Stimulated activated naive CD4-positive, alpha-beta T cell treated with Interleukin-2 at 50 U/mL for 16 hours (primary cell): Measurements from ENCODE around the gene KCTD21.

Experiments
- DNase-seq: peaks from one replicate; lab custom pipeline; 2025; lab: John Stamatoyannopoulos, UW

Gene KCTD21

GRCh38 chr11:78201096-78201818, 12.8 kb upstream of the KCTD21 start:
- DNase-seq = no peak

GRCh38 chr11:78200553-78200952, 12.1 kb upstream of the KCTD21 start:
- no peak for DNase-seq

- no peak for DNase-seq
Observed at GRCh38 chr11:78200061-78200460, 11.6 kb upstream of the KCTD21 start.

GRCh38 chr11:78199653-78200015, 11.2 kb upstream of the KCTD21 start:
- no peak for DNase-seq

GRCh38 chr11:78199015-78199652, 10.7 kb upstream of the KCTD21 start:
- no peak for DNase-seq

- DNase-seq = no peak
Observed at GRCh38 chr11:78197816-78198215, 9.4 kb upstream of the KCTD21 start.

GRCh38 chr11:78196661-78197091, 8.2 kb upstream of the KCTD21 start:
- no peak for DNase-seq

GRCh38 chr11:78195917-78196560, 7.6 kb upstream of the KCTD21 start:
- DNase-seq = no peak

GRCh38 chr11:78194490-78194889, 6.1 kb upstream of the KCTD21 start:
- no peak for DNase-seq

GRCh38 chr11:78193806-78194205, 5.4 kb upstream of the KCTD21 start:
- DNase-seq = no peak

- DNase-seq = no peak
Observed at GRCh38 chr11:78192911-78193351, 4.5 kb upstream of the KCTD21 start.

GRCh38 chr11:78192223-78192719, 3.8 kb upstream of the KCTD21 start:
- DNase-seq = no peak

GRCh38 chr11:78190871-78191538, 2.6 kb upstream of the KCTD21 start:
- no peak for DNase-seq

- DNase-seq = no peak
Observed at GRCh38 chr11:78190374-78190773, 1.9 kb upstream of the KCTD21 start.

- DNase-seq = no peak
Observed at GRCh38 chr11:78189851-78190250, 1.4 kb upstream of the KCTD21 start.

- no peak for DNase-seq
Observed at GRCh38 chr11:78189174-78189724, 823 bp upstream of the KCTD21 start.

- peak; percentile 84 for DNase-seq
Observed at GRCh38 chr11:78187366-78188285, 800 bp downstream of the KCTD21 start.

- no peak for DNase-seq
Observed at GRCh38 chr11:78181185-78181584, 7.2 kb downstream of the KCTD21 start.

GRCh38 chr11:78180751-78181150, 7.7 kb downstream of the KCTD21 start:
- DNase-seq = no peak

GRCh38 chr11:78179459-78180071, 8.9 kb downstream of the KCTD21 start:
- DNase-seq = no peak

- no peak for DNase-seq
Observed at GRCh38 chr11:78177216-78177615, 11.2 kb downstream of the KCTD21 start.
